Stimulated activated CD4-positive, alpha-beta T cell treated with anti-CD3 and anti-CD28 coated beads, Interleukin-1b, Interleukin-23, amount 100 ng/mL, for 48 hours (primary cell): ENCODE results near the gene PRKN.

Experiments
- DNase-seq: peaks from one replicate; pipeline ENCODE4 v3.0.0-alpha.2; 2020

Gene PRKN

DNA sequence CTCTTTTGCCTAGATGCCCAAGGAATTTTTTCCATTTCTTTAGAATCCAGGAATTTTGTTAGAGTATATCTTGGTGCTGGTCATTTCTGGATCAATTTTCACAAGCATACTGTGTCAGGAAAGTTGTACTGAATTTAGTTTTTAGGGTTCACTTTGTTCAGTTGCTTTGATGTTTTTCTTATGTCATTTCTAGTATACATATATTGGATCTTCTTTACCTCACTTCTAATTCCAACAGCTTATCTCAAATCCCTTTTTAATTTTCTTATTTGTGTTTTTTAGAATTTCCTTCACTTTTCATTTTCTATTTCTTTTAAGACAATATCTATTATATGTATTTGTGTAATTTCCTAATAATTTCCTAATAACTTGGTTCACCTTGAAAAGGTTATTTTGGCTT is 1172.7 kb downstream of the PRKN start:
- no peak for DNase-seq

DNA sequence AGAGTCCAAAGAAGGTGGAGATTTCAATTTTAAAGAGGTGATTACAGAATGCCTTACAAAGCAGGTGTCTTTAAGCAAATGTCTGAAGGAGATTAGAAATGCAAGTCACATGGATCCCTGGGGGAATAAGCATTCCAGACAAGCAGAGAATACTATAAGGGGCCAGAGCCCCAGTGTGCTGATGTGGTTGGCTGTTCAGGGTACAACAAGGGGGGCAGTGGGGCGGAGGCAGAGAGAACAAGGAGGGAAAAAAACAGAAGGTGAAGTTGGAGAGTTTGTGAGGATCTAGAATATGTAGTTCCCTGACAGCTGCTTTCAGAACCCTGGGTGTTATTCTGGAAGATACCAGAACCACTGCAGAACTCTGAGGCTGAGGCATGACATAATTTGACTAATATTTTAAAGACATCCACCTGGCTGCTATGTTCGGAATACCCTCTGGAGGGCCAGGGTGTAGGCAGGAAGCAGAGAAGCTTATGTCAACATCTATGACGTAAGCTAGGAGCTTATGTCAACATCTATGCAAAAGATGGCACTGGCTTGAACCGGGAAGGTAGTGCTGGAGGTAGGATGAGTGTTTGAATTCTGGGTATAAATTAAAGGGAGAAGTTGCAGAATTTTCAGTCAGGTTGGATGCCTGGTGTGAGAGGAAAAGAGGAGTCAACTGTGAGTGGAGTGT is 1177.5 kb downstream of the PRKN start:
- DNase-seq, result no peak

DNA sequence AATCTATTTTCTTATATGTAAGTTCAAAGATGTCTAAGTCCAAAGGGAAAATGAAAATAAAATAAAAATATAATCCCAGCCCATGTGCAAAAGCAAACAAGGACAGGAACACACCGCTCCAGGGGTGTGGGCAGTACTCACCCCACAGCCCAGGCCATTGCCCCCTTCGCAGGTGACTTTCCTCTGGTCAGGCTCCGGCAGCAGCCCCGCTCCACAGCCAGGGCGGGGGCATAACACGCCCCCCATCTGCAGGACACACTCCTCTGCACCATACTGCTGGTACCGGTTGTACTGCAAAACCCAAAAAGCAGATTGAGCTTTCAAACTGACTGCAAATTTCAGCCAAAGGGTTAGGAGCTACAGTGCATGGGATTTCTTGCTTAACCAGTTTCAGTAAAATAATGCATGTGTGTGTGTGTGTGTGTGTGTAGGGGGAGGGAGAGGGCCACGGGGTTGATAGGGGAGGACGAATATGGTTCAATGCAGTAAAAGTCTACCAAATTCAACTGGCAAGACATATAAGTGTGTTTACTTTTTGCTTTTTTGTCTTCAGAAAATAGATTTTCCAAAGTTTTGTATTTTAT is 1178.8 kb downstream of the PRKN start:
- no peak for DNase-seq

DNA sequence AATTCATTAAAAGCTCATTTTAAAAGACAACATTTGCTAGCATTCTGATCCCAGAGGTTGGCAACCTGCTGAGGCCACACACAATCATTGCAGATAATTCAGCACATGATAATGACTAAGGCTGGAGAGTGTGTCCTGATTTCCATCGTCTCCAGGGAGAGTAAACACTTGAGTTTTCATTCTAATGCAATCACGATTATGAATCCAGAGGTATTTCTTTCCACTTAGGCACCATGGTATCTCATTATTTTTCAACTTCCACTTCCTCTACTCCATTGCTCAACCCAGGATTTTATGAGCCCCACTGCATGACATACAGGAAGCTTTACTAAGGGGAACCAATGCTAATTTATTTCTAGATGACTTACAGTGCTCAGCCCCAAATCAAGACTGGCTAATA is 1179.9 kb downstream of the PRKN start:
- no peak for DNase-seq

DNA sequence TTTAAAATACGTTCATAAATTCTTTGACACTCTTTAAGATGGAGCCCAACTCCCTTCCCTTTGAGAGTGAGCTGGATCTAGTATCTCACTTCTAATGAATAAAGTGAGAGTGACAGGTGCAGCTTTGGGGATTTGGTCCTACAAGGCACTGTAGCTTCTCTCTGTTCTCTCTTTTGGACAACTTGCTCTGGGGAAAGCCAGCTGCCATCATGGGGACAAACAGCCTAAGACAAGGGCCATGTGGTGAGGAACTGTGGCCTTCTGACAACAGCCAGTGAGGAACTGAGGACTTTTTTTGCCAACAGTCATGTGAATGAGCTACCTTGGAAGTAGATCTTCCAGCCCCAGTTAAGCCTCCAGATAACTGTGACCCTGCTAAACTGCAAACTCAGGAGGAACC is 1180.9 kb downstream of the PRKN start:
- no peak for DNase-seq

DNA sequence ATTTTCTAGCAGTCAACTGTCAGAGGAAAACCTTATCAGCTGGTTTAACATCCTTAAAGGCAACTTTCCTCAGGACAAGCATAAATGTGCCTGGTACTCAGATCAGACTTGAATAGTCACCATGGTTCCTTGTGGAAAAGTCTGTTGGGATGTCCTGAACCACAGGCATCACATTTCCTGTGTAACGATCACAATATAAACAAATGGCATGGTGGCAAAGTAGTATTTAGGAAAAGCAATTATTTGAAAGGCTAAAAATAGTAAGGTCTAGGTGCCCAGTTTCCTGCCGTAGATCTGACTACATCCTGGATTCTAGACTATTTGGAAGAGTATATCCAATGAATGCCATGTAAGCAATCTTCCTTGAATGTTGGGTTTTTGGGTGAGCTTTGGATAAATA is 1181.8 kb downstream of the PRKN start:
- DNase-seq, result no peak

DNA sequence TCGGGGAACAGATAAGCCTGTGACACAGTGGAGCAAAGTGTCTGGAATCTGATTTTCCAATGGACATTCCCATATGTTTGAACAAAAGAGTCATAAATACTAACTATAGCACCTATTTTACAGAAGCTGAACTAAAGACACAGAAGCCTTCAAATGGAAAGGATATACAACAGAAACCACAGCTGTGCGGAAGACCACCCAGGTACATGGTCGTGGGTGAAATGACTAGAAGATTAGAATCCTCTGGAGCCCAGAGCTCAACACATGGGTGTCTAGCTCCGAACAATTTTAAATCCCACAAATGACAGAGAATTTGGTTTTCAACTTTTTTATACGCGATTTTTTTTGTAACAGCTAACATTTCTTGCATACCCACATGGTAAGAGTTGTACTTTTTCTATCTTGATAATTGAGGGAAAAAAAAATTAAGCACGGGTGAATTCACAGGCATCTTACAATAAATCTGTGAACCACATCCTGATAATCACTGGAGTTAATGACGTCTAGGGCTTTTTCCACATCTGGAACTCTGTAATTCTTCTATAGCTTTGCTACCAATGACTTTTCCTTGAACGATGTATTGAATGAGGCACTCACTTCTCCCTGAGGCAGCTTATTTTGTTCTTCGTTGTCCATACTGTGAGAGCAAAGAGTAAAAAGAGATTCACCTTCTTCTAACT is 1182.6 kb downstream of the PRKN start:
- DNase-seq, result no peak

DNA sequence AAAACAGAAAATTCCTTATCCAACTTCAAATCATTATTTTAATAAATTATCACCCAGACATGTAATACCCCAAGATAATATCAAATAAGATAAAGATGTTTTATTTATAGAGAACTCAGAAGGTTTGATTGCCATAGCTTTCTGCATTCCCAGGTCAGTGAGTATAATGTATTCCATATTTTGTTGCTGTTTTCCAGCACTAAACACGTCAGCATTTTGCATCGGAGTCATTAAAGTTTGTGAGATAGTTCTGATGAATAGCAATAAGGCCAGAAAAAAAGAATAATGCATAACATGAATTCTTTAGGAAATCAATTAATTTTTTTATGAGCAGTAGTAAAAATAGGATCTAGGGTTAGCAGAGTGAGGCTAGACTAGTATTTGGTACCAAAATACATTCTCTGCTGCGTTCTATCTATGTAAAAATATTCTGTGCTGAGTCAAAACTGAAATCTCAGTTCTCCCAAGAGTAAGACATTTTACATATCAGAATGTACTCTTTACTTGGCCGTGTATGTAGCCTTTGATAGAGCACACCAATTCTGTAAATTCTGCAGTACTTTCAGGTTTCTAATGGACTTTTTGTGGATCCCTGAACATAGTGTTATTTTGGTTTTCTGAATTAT is 1183.8 kb downstream of the PRKN start:
- DNase-seq, result no peak

DNA sequence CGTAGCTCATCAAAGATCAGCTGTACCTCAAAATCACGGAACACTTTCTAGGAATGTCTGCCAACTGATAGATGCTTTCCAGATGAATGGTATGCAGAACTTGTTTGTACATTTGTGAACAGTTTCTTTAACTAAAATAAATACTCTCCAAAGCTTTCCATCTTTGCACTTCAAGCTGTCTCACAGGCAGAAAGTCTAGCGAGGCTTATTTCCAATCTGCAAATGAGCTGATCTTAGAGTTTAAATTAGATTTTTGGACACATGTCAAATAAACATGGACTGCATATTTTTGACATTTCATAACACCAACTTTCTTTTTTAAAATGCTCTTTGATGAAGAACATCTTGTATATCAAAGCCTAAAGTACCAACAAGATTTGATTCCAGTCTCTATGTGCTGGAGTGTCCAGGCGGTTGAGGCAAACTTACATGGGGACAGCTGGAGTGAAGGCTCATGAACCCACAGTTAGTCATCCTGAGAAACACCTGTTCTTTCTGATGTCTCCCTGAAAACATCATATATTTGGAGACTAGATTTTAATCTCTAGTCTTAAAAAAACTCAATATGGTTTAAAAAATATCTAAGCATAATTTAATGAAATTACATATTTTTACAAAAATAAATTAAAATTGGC is 1185.1 kb downstream of the PRKN start:
- no peak for DNase-seq

DNA sequence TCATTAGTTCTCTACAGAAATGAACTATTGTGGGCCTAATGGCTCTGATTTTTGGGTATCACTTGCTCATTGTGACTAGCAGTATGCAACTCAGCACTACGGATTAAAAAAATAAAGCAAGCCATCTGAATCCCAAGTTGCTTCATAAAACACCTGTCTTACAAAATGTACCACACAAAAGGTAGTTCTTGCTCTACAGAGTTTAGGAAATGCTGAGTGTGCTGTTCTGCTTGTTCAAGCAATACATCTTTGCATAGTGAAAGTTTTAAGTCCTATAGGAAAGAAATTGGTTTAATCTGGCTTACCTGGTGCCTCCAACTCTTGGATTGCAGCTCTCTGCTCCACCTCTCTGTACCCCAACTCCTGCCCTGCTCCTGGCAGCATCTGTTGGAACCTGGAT is 1187.0 kb downstream of the PRKN start:
- no peak for DNase-seq

DNA sequence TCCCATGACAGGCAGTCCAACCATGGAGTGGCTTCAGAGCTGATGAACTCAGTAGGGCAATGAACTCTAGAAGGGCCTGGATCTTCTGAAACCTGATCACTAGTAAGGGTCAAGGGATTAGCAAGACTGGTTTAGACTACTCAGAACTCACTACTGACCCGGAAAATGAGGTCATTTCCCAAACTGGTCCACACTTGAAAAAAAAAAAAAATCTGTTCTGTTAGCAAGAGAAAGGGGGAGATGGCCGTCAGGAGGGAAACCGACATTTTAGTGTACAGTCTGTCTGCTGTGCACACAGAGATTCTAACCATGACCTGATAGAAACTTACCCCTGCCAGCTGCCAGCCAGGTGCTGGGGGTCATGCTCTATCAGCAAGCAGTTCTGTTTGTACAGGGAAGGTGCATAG is 1191.3 kb downstream of the PRKN start:
- no peak for DNase-seq

DNA sequence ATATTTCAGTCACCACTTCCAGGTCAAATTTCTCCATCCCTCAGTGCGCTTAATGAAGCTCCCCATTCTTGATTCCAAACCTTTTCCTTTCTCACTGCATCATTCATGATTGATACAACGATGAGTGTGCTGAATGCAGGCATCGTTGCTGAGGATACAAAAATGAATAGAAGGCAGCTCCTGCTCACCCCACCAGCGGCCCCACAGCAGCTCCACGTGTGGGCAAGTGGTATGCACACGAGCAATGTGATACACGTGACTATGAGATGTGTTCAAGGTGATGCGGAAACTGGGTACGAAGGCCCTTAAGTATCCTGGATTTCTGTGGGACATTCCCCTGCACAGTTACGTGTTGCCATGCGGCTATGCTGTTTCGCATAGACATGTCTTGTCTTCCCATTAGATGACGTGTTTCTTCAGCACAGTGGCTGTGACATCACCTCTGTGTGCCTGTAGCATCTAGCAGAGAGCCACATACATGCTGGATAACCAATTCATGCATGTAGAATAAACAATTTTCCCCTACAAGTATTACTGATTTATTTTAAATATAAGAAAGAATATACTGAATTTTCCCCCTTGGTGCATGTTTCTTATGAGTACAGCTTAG is 1193.2 kb downstream of the PRKN start:
- DNase-seq, result no peak

DNA sequence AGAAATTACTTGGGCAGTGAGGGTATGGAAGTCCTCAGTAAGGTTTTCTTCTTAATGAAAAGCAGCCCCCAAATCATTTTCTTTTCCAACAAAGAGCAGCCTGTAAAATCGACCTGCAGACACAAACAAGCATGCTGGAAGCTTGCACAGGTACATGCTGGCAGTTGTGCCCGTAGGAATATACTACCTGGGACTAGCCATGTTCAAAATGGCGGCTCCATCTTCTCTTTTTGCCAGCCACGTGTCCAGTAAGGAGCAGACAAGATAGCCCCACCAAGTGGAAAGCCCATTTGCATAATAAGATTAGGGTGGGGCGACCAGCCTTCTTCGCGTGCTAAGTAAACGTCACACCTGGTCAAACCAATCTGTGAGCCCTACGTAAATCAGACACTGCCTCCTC is 1194.3 kb downstream of the PRKN start:
- DNase-seq, result no peak

DNA sequence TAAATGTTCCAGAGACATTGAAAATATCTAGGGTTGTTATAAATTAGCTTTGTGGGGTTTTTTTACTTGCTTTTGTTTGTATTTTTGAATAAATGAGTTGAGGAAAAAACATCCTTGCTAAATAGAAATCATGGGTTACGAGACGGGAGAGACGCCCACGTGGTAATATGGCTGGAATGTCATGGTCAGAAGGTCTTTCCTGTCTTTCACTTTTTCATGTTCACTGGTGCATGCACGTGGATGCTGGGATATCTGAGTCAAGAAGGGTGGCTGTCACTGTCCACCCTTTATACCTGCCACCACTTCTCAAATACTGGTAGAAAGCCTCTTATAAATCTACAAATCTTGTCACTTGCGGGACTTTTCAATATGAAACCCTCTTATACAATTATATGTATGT is 1195.0 kb downstream of the PRKN start:
- no peak for DNase-seq

DNA sequence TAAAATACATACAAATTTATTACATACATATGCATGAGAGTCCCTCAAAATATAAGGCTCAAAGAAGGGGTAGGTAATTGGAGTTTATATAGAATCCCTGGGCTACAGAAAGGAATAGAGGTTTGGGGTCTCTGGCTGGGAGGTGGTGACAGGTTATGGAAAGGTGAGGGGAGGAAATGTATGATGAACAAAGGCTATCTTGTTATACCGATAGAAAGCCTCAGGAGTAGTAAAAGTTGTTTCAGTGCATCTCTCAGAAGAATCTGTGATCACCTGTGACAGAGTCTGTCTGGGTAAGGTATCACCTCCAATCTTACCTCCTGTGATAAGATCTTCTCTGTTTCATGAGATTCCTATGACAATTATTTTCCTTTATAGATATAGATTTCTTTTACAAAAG is 1200.8 kb downstream of the PRKN start:
- no peak for DNase-seq

DNA sequence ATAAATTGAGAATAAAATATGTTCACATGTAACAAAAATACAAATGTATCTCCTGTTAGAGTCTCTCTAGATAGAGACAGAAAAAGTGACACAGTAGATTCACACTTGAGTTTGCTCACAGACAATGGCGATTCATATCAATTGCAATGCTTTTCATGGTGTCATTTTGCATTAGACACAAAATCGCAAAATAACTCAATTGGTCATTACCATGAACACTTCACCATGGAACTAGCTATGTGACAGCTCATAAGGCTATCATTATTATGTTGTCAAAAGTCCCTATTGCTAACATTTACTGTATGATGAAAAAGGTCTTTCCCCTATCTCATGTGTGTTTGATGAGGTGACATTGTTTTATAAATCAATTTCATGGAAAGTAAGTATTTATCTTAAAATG is 1204.2 kb downstream of the PRKN start:
- DNase-seq, result no peak

DNA sequence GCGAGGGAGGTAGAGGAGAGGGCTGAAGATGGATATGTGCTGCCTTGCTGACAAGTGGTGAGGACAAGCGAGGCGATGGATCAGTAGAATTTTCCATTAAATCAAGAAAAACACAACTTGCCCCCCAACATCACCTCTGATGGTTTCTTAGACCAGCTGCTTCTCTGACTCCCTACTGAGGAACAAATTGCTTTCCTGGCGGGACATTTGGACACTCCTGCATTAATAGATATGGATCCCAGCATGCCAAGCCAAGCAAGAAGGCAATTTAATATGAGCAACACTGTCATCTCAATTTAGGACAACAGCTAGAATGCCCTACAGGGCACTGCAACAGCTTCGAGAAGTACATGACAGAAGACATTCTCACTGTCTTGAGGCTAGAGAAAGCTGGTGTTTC is 1205.3 kb downstream of the PRKN start:
- no peak for DNase-seq

DNA sequence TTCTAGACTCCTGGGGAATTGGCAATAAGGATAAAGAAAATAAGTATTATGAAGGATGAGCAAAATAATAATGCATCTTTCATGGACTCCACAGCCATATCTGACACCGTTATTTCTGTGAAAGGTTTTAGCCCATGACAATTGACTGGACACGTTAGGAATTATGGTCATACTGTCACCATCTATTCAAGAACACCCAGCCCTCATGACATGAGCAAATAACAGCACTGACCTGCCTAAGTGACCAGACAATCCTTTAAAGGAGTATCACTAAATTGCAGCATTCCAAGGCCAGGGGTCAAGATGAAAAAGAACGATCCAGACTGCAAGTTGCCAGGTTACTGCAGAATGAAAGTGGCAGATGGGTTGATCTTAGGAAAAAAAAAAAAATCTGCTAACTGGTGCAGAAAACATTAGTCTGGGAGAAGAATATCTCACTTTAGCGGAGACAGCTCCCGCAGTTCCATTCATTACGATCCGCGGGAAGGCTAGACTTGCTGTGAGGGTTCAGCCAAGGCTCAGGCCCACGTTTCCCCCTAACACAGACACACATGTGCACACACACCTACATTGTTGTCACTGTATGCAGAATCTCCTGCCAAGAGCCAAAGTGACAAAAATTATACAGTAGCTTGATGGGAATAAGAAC is 1216.0 kb downstream of the PRKN start:
- no peak for DNase-seq

DNA sequence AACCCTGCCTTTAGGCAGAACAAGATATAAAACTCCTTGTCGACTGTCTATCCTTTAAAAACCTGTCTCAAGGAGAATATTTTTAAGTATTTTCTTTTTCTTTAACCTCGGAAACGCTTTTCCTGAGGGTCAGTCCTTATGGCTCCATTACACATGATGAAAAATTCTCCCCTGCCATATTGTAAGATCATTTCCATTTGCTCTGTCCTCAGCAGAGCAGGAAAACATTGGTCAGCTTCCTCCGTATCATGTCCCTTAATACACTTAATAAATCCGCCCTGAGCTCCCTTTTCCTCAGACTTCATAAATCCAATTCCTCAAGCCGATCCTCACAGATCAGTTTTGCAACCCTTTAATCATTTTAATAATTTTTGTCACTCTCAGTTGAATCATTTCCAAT is 1219.2 kb downstream of the PRKN start:
- DNase-seq, result no peak

DNA sequence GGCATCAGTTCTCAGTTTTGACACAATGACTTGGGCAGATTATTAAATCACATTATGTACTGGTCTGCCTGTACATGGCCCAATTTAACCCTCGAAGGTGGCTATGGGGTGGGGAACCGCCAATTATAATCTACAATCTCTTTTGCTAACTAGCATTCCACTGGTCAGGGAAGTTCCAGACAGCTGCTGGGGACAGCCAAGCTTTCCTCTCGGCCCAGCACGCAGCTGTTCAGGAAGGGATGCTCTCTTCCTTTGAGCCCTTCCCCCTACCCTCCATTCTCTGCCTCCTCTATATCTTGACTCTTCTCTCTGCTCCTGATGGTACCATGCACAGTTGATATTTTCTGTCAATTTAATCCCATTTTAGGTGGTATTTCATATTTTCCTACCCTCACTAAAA is 1220.2 kb downstream of the PRKN start:
- no peak for DNase-seq

DNA sequence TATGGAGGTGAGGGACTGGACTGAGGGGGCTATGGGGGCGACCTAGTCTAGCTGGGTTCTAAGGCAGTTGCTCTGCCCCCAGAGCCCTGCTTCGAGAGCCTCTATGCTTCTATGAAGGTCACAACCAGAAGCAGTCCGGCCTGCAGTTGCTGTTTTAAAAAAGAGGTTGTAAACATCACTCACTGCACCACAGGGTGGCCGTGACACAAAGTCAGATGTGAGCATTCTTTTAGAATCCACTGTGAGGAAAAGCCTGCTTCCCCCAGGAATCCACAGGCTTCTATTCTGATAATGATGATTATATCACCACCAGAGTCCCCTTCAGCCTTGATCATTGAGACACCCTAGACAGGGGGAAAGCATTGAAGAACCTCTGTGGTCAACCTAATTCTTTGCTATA is 1224.0 kb downstream of the PRKN start:
- no peak for DNase-seq

DNA sequence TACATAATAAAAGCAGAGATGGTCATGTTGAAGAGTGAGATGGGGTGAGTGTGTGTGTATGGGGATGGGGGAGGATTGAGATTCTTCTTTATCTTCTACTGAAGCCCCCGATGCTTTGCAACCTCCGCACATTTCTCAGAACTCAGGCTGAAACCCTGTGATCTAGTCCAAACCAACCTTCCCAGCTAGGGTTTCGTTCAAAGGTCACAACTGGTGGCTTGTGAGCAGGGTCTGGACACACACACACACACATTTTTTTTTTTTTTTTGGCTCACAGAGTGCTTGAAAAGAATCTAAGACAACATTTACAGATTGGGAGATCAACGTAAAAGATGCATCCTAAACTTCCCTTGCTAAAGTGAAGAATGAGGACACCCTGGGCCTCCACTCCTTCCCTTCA is 1228.7 kb downstream of the PRKN start:
- DNase-seq, result no peak

DNA sequence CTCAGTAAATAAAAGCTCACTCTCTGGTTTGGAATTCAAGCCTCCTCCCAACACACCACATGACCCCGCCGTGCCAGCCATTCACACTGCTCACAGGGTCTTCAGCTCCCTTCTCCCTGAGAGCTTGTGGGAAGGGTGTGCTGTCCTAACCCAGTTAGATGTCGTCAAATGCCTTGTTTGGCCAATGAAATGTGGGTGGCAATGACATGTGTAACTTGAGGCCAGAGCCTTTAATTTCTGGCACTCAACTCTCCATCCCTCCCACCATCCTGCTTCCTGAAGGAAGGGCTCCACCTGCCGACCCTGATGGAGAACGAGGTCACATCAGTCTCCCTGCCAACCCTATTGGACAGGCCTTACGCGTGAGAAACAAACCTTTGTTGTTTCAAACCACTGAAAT is 1229.2 kb downstream of the PRKN start:
- no peak for DNase-seq
